Stimulated activated naive CD4-positive, alpha-beta T cell (primary cell): Measurements from ENCODE around the gene PSORS1C1.

Source experiments
- DNase-seq, 6 experiments: peaks; one replicate each; lab custom pipeline; 2025; lab: John Stamatoyannopoulos, UW

PSORS1C1 gene

DNA sequence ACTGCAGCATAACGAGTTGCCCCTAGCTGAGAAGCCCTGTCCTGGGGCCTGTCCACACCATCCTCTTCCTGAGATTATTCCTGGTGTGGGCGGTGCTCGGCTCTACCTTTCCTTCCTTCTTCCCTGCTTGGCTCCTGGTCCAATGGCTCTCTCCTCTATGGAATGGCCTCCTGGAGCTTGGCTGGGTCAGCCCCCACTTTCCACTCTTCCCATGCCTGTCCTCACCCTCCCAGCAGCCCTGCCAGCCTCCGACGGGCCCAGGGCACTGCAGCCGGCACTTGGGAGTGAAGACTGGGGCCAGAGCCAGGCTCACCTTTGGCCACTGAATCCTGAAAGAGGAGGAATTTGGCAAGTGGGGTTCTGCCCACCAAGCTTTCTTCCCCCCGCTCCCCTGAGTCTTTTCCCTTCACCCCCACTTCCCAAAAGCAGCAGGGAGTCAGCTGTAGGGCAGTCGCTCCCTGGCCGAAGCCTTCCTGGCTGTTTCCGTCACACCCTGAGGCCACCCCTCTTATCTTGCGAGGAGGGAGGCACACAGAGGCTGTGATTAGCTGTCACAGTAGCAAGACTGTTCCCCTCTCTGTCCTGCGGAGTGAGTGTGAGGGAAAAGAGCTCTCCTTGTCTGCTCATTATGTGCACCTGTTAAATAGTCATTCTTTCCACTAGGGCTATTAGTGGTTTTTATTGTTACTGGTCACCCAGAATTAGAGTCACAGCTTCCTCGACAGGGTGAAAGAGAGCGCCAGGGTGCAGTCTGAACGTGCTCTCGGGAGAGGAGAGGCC, 12.0 kb downstream of the PSORS1C1 start:
- no peak for DNase-seq

DNA sequence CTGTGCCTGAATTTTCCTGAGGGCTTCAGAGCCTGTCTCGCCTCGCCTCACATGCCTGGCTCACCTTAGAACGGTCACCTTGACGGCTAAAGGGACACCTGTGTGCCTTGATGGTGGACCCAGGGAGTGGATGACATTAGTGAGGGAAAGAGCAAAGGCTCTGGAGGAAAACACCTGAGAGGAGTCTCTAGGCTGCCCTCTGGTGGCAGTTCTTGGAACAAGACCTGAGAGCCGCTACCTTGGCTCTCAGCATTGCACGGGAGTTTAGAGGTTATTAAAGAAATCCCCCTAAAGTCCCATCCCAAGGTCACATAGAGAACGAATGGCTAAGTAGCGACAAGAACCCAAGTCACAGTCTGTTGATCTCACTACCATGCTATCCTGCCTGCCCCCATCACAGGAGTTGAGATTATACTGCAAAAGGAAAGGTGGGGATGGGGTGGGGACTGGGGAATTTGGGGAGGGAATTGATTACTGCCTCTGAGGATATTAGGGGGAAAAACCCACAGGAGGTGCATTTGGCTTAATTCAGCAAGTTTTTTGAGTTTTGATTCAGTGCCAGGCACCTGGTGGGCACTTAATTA, 13.6 kb downstream of the PSORS1C1 start:
- peak; percentile 27 to 76 (median 62) for DNase-seq

DNA sequence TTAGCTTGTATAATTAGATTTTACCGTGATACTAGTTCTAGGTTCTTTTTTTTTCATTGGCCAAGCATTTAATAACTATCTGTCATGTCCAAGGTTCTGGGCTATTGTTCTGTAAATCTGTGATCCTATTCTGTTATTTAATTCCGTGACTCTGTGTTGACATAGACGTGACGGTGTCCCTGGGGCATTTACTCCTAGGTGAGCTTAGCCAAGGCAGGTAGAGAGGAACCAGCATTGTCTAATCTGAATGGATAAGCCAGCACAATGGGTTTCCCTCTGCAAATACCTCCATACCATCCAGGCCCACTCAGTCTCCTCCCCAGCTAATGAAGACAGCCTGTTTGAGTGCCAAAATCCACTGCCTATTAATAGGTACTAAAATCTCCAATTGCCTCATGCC, 14.5 kb downstream of the PSORS1C1 start:
- DNase-seq: no peak

DNA sequence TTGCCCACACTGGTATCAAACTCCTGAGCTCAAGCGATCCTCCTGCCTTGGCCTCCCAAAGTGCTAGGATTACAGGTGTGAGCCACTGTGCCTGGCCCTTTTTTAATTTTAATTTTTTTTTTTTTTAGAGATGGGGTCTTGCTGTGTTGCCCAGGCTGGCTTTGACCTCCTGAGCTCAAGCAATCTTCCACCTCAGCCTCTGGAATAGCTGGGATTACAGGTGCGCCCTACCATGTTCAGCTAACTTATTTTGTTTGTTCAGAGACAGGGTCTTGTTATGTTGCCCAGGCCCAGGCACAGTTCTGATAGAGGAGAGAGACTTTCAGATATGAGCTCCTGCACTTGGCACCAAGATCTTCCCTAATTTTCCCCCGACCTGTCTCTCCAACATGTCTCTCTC, 16.2 kb downstream of the PSORS1C1 start:
- DNase-seq: no peak

DNA sequence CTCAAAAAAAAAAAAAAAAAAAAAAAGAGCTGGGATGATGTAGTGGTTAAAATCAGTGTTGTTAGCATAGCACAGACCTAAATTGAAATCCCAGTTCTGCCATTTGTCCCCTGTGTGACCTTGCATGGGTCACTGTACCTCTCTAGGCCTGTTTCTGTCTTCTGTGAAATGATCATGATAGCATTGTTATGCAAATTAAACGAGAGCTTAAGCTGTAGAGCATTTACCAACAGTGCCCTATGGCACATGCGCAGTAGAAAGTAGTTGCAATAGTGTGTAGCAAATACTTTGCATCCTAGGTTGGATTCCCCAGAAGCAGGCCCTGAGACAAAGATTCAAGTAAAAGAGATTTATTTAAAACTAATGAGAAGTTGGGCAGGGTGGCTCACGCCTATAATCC, 17.0 kb downstream of the PSORS1C1 start:
- no peak for DNase-seq

DNA sequence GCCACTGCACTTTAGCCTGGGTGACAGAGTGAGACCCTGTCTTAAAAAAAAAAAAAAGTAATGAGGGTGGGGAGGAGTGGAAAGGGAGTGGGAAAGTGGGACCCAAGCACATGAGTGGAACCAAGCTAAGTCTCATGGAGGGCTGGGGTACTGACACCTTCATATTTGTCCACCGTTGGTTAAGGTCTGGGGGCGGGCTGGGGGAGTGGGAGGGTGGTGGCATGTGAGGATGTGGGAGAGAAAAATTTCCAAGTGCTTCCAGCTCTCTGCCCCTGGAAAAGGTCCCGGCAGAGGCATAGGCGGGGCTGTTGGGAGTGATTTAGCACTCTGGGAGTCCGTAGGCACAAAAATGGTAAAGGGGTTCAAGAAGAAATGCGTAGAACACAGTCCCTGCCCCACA, 18.2 kb downstream of the PSORS1C1 start:
- no peak for DNase-seq

DNA sequence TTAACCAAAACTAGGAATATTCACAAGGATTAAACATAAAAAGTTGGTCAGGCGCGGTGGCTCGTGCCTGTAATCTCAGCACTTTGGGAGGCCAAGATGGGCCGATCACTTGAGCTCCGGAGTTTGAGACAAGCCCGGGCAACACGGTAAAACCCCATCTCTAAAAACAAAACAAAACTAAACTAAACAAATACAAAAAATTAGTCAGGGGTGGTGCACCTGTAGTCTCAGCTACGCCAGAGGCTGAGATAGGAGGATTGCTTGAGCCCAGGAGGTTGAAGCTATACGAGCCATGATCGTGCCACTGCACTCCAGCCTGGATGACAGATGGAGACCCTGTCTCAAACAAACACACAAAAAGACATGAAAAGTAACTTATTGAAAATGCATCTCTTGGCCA, 21.1 kb downstream of the PSORS1C1 start:
- DNase-seq: no peak

DNA sequence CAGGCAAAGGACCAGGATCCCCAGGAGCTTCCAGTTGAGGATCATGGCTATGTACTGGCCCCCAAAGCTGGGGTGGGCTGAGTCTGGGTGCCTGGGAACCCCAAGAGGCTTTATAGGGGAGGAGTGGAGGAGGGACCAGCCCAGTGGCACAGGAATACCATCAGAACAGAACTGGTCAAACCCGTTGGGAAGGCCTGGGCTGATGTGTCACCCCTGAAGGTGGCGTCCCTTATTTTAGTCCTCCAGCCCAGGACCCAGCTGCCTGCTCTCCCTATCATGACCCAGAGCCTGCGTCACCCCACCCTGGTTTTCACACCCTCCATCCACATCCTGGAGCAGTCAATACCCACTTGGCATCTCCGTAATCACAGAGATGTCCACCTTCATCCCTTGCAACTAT, 24.4 kb downstream of the PSORS1C1 start, which contains the start of gene PSORS1C2:
Gene PSORS1C2 (minus strand): TSS at position 85 of the 400 bp plus-strand sequence. CDS start 40 bp downstream, at position 45.
- DNase-seq: no peak

DNA sequence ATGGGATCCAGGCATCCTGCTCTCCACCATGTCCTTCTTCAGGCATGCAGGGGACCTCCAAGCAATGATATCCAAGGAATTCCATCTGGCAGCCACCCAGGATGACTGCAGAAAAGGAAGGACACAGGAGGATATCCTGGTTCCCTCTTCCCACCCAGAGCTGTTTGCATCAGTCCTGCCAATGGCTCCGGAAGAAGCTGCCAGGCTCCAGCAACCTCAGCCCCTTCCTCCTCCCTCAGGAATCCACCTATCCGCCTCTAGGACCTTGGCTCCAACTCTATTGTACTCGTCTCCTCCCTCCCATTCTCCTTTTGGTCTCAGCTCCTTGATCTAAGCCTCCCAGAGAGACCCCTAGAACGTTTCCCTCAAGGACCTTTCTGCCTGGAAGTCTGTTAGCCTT, 25.0 kb downstream of the PSORS1C1 start:
- DNase-seq: no peak

DNA sequence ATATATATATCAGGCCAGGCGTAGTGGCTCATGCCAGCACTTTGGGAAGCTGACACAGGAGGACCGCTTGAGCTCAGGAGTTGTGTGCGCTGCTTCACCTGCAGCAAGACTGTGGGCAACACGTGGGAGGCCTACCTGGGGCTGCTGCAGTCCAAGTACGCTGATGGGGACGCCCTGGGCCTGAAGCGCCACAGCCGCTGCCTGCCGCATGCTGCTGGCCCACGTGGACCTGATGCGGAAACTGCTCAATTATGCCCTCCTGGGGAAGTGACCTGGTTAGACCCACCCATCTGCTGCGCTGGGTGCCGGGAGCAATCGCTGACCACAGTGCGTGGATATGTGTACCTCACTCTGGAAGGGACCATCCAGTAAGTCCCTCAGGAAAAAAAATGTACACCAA, 26.0 kb downstream of the PSORS1C1 start:
- DNase-seq: no peak

DNA sequence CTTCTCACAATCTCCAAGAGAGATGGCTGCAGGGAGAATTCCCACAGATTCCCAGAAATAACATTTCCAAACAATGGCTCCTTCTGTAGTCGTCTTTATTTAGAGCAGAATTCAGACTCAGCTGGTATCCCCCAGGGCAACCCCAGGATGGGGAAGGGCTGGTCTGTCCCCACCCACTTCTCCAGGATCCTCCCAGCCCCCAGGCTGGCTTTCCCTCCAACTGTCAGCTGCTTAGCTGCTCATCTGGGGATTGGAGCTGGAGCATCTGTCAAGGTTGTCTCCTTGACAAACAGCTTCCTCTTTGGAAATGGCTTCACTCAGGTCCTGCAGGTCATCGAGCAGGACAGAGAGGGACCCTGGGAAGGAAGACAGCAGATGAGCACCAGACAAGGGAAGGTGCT, 27.8 kb downstream of the PSORS1C1 start:
- DNase-seq: no peak

DNA sequence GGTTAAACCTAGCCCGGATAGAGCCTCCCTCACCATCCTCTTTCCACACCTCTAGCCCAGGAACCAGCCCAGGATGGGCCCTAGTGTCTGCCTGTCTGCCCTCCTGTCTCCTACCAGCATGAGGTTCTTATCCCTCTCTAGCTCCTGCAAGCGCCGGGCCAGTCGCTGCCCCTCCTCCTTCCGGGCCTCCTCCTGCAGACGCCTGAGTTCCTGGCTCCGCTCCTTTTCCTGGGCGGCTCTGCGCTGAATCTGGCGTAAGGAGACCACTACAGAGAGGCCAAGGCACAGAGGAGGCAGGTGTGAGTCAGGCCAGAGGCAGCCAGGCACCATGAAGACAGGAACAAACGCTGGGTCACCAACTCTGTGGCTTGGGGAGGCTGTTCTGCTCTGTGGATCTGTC, 28.5 kb downstream of the PSORS1C1 start:
- DNase-seq: no peak

DNA sequence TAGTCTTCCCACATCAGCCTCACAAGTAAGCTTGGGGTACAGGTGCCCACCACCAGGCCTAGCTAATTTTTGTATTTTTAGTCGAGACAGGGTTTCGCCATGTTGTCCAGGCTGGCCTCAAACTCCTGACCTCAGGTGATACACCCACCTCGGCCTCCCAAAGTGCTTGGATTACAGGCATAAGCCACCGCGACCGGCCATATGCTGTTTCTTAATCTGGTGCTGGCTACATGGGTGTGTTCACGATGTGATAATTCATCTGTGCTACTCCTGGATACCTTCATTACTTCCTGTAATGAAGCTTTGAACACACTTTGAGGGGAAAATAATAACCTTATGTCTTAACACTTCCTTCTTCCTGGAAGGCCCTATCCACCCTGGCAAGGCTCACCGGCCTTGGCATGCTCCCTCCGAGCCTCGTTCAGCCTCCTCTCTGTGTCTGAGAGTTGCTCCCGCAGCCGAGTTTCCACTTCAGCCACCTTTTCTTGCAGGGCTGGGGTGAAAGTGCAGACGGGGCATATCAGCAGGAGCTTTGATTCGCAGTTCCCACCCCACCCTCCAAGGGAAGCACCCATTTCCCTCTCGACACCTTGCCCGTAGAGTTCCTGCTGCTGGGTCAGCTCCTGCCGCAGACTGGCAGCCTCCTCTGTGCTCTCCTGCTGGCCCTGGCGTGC, 29.8 kb downstream of the PSORS1C1 start:
- no peak for DNase-seq

DNA sequence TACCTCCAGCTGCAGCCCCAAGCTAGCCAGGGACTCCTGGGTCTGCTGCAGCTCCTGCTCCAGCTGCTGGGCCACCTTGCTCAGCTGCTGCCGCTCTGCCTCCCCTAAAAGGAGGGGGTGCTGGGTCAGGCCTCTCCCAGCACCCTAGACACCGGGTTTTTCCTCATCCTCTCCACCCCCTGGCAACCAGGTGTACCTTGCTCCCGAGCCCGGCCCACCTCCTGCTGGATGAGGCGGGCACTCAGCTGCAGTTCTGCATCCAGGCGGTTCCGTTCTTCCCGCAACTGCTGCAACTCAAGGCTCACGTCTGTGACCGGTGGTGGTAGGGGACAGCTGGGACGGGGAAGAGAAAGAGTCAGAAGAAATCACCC, 30.4 kb downstream of the PSORS1C1 start:
- no peak for DNase-seq

DNA sequence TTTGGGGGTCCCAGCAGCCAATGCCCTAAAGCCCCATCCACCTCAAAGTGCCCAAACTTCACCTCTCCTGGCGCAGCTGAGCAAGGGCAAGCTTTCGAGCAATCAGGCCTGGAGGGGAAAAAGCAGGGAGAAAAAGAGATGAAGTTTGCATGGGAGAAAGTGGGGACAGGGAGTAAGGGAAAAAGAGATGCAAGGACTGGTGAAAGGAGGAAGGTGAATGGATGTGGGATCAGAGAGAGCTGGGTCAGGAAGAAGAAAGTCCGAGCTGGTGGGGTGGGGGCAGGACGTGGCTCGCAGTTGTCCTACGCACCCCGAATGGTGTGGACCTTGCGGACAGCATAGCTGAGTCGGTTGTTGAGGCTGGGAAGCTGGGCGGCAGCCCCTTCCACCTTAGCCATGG, 30.8 kb downstream of the PSORS1C1 start:
- DNase-seq: no peak

DNA sequence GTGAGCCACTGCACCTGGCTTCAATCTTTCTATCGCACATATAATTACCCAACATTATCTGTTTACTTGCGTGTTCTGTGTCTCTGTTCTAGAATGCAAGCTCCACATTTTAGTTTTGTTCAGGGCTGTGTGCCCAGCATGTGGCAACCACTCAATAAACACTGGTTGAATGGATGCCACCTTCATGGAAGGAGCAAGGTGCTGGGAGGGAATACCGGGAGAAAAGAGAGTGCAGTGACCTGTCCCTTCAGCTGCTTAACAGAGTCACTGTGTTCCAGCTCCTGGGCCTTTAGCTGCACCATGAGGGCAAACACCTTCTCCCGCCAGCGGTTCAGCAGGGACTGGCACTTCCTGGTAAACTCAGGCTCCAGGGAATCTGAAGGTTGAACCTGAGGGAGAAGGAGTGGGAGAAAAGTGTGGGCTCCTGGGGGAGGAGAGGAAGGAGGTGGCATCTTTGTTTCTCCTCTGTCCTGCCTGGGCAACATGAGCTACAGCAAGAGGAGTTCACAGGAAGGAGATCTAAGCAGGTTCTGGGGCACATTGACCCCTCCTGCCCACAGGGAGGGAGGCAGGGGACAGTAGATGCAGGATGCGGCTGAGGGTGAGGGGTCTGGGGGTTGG, 35.3 kb downstream of the PSORS1C1 start:
- DNase-seq: no peak

DNA sequence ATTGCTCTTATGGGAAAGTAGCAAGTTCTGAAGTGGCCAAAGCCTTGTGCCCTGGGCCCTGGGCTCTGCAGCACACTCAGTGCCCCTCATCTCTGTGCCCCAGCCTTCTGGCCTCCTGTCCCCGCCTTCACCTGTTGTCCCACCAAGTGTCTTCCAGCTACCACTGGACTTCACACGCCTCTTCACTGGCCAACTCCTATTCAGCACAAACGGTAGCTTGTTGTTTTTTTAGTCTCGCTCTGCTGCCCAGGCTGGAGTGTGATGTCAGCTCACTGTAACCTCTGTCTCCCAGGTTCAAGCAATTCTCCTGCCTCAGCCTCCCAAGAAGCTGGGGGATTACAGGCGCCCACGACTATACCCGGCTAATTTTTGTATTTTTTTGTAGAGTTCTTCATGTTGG, 38.2 kb downstream of the PSORS1C1 start:
- DNase-seq: no peak

DNA sequence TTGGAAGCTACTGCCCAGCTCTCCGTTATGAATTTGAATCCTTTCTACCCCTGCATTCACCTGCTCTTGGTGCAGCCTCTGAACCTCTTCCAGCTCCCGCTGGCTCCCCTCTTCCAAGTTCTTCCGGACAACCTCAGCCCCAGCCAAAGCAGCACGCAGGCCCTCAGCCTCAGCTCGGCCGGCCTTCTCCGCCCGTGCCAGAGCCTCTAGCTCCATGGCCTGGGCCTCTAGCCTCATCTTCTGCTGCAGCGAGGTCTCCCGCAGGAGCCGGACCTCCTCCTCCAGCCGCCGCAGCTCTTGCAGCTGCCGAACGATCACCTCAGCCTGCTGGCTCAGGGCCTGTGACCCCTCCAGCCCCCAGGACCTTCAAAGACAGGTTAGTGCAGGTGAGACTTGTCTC, 39.8 kb downstream of the PSORS1C1 start:
- DNase-seq: no peak

DNA sequence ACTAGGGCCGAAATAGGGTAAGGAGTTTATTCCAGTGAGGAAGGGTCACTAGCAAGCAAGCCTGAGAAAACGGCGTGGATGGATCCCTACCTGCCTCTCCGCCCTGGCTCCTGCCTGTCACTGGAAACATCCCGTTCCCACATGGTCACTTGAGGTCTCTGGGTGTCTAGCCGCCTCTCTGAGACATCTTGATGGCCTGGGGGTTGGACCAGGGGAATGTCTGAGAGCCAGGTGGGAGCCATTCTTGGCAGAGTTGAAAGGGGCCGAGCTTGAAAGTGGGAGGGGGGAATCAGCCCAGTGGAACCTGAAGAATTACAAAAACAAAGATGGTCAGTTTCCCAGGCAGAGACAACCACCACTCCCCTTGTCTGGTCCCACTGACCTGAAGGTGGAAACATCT, 42.0 kb downstream of the PSORS1C1 start:
- no peak for DNase-seq

DNA sequence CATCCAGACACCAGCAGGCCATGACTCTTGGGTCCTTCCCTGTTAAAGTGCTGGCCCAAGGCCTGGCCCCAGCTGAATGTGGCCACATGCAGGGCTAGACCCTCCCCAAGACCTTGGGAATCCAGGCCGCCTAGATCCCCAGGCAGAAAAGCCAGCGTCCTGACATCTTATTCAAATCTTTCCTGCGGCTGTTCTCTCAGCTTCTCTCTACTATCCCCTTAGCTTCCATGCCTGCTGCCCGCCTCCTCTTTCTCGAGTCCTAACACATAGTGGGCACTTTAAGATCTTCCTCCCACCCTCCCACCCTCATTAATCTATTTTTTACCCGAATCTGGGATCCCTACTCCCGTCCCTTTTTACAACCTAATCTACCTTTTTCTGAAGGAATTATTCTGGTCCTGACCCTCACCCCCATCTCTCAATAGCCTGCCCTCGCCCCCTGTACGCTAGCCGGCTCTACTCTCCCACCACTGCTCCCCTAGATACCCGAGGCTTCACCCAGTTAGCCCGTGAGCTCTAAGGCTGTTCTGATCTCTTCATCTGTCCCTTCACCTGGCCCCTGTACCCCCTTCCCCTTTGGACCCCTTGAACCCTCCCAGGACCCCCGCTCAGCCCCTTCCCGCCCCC, 43.0 kb downstream of the PSORS1C1 start, which contains the start of gene CCHCR1:
Gene CCHCR1 (minus strand): TSS at position 290 of the 627 bp plus-strand sequence. CDS start 202 bp downstream, at position 88.
- no peak for DNase-seq

DNA sequence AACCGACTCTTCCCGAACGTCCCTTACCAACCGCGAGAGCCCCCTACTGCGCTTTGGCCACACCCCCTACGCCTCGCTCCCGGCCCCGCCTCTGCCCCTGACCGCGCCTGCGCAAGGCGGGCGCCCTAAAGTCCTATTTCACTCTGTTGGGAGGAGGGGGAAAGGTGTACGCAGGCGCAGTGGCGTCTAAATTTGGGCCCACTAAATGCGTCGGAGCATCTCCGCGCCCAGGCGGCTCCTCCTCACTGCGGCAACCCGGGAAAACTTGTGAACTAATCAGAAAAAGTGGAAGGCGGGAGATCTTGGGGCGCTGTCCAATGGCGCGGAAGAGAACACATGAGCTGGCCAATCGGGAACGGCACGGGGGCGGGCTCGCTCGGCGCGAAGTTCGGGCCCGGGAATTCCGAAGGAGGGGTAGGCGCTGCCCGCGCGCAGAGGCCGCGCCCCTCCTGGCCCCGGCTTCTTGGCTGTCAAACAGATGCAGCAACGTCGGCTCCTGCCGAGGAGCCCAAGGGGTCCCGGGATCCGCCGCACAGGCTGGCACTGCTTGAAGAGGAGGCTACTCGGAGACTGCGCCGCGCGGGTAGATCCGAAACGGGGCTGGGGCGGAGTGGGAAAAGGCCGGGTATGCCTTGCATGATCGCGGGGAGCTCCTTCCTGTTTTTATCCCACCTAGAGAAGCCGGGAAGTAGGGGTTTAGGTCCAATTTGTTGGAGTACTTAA, 43.7 kb downstream of the PSORS1C1 start, which contains the start of gene TCF19:
Gene TCF19 (plus strand): TSS at position 450 of the 723 bp plus-strand sequence. CDS start 881 bp downstream, outside the sequence.
- DNase-seq: peak; percentile 97 to 99 (median 98)
